Subcutaneous abdominal adipose tissue (tissue), 5 donors: ENCODE data around the gene BRD2.

ENCODE experiments used
- H3K27ac ChIP-seq: one replicate; pipeline ENCODE4 v1.7.0; 2013; ENCODE audit warnings: low read depth, mild to moderate bottlenecking, inconsistent platforms, low read length, moderate library complexity
- H3K27me3 ChIP-seq, 5 donors: one replicate each; pipeline ENCODE4 v1.7.0; 2013; ENCODE audit warnings: low read length in 5 of 5, inconsistent platforms in 1 of 5; ENCODE audit not compliant: control insufficient read depth in 5 of 5, insufficient read depth in 4 of 5
- H3K36me3 ChIP-seq, 5 donors: one replicate each; pipeline ENCODE4 v1.7.0; 2013; ENCODE audit warnings: low read length in 5 of 5; ENCODE audit not compliant: control insufficient read depth in 5 of 5, insufficient read depth in 5 of 5
- H3K4me1 ChIP-seq, 5 donors: one replicate each; pipeline ENCODE4 v1.7.0; 2013; ENCODE audit warnings: low read length in 5 of 5, mild to moderate bottlenecking in 3 of 5, moderate library complexity in 1 of 5; ENCODE audit not compliant: control insufficient read depth in 5 of 5, insufficient read depth in 5 of 5
- H3K4me3 ChIP-seq, 5 donors: one replicate each; pipeline ENCODE4 v1.7.0; 2013; ENCODE audit warnings: low read length in 5 of 5, low read depth in 1 of 5
- H3K9ac ChIP-seq, 5 donors: one replicate each; pipeline ENCODE4 v1.7.0; 2013; ENCODE audit warnings: low read length in 5 of 5, mild to moderate bottlenecking in 4 of 5, moderate library complexity in 3 of 5
- H3K9me3 ChIP-seq, 5 donors: one replicate each; pipeline ENCODE4 v1.7.0; 2013; ENCODE audit warnings: low read length in 5 of 5; ENCODE audit not compliant: control insufficient read depth in 5 of 5
- donor health status: healthy.
- donor health status: healthy.
- donor health status: healthy.
- donor health status: healthy.
- donor health status: healthy.

The BRD2 gene

GRCh38 chr6:32971581-32972352, 3.4 kb downstream of the BRD2 start:
- Histone ChIP-seq H3K9ac (peak overlapping the region; percentile 98 to 100 (median 98)), H3K27ac (peak overlapping the region; percentile 100), H3K36me3 (peaks cover 9 to 38% (median 30%) of the 10 kb centered on the region in 5 donors), H3K9me3 (no peaks in the 10 kb centered on the region), H3K4me1 (peaks cover 17 to 64% (median 55%) of the 10 kb centered on the region in 5 donors), H3K4me3 (peak overlapping the region; percentile 97 to 99 (median 99)), H3K27me3 (peaks cover 0 to 2% (median 0%) of the 10 kb centered on the region in 5 donors)

- peak overlapping the region; percentile 100 for H3K27ac ChIP-seq
- peak overlapping the region; percentile 95 to 99 (median 97) for H3K4me3 ChIP-seq
- peaks cover 14 to 46% (median 38%) of the 10 kb centered on the region in 5 donors for H3K36me3 ChIP-seq
- peak overlapping the region; percentile 86 to 99 (median 89) for H3K9ac ChIP-seq
- H3K9me3 ChIP-seq = no peaks in the 10 kb centered on the region
- peaks cover 0 to 2% (median 0%) of the 10 kb centered on the region in 5 donors for H3K27me3 ChIP-seq
- H3K4me1 ChIP-seq = peaks cover 19 to 64% (median 55%) of the 10 kb centered on the region in 5 donors
Measured at GRCh38 chr6:32972353-32973143, 4.2 kb downstream of the BRD2 start.

GRCh38 chr6:32973144-32974015, 5.0 kb downstream of the BRD2 start:
- H3K36me3 ChIP-seq = peaks cover 18 to 54% (median 47%) of the 10 kb centered on the region in 5 donors
- H3K9ac ChIP-seq = peak overlapping the region; percentile 85 to 93 (median 87)
- H3K27me3 ChIP-seq = peaks cover 0 to 2% (median 0%) of the 10 kb centered on the region in 5 donors
- H3K27ac ChIP-seq = peak overlapping the region; percentile 100
- no peaks in the 10 kb centered on the region for H3K9me3 ChIP-seq
- H3K4me1 ChIP-seq = peaks cover 19 to 65% (median 56%) of the 10 kb centered on the region in 5 donors
- H3K4me3 ChIP-seq = peak overlapping the region; percentile 95 to 99 (median 97)

GRCh38 chr6:32974016-32974333, 5.6 kb downstream of the BRD2 start:
- Histone ChIP-seq H3K36me3 (peaks cover 18 to 60% (median 52%) of the 10 kb centered on the region in 5 donors), H3K27ac (peak overlapping the region; percentile 100), H3K4me1 (peaks cover 19 to 69% (median 58%) of the 10 kb centered on the region in 5 donors), H3K9ac (peak overlapping the region; percentile 85 to 93 (median 87)), H3K27me3 (peaks cover 0 to 2% (median 0%) of the 10 kb centered on the region in 5 donors), H3K4me3 (peak overlapping the region; percentile 95 to 99 (median 97)), H3K9me3 (no peaks in the 10 kb centered on the region)

- Histone ChIP-seq H3K4me1 (peaks cover 17 to 62% (median 53%) of the 10 kb centered on the region in 5 donors), H3K27ac (peak overlapping the region; percentile 100), H3K27me3 (peaks cover 0 to 2% (median 0%) of the 10 kb centered on the region in 5 donors), H3K9me3 (no peaks in the 10 kb centered on the region), H3K36me3 (peaks cover 22 to 68% (median 60%) of the 10 kb centered on the region in 5 donors), H3K9ac (peak overlapping the region; percentile 85 to 93 (median 87)), H3K4me3 (peak overlapping the region; percentile 95 to 99 (median 97))
Measured at GRCh38 chr6:32974541-32975308, 6.3 kb downstream of the BRD2 start.

- H3K36me3 ChIP-seq = peaks cover 29 to 80% (median 71%) of the 10 kb centered on the region in 5 donors
- no peaks in the 10 kb centered on the region for H3K9me3 ChIP-seq
- H3K27me3 ChIP-seq = peaks cover 0 to 2% (median 0%) of the 10 kb centered on the region in 5 donors
- H3K27ac ChIP-seq = no peak overlapping the region
- no peak overlapping the region for H3K9ac ChIP-seq
- H3K4me1 ChIP-seq = peaks cover 15 to 55% (median 53%) of the 10 kb centered on the region in 5 donors
- no peak overlapping the region for H3K4me3 ChIP-seq
Measured at GRCh38 chr6:32975886-32976285, 7.5 kb downstream of the BRD2 start.

- H3K4me1 ChIP-seq = peaks cover 15 to 55% (median 53%) of the 10 kb centered on the region in 5 donors
- no peak overlapping the region for H3K9ac ChIP-seq
- no peak overlapping the region for H3K27ac ChIP-seq
- no peaks in the 10 kb centered on the region for H3K9me3 ChIP-seq
- H3K36me3 ChIP-seq = peaks cover 29 to 86% (median 77%) of the 10 kb centered on the region in 5 donors
- peak overlapping the region in 2 of 5 donors; percentile 4 to 6 for H3K4me3 ChIP-seq
- H3K27me3 ChIP-seq = peaks cover 0 to 2% (median 0%) of the 10 kb centered on the region in 5 donors
Measured at GRCh38 chr6:32976334-32977069, 8.1 kb downstream of the BRD2 start.

GRCh38 chr6:32977272-32977952, 9.0 kb downstream of the BRD2 start:
- Histone ChIP-seq H3K36me3 (peaks cover 32 to 92% (median 83%) of the 10 kb centered on the region in 5 donors), H3K27me3 (no peaks in the 10 kb centered on the region), H3K4me3 (no peak overlapping the region), H3K4me1 (peaks cover 11 to 60% (median 57%) of the 10 kb centered on the region in 5 donors), H3K9me3 (no peaks in the 10 kb centered on the region), H3K9ac (peak overlapping the region in 1 of 5 donors; percentile 38), H3K27ac (peak overlapping the region; percentile 43)
